ENCODE results near the gene LMNA.
"Not testable (repeated sequence)": the region's sequence is repeated elsewhere in the genome, so short reads cannot be mapped to it uniquely, and the experiment has no call there.

The LMNA gene

GRCh38 chr1:156122519-156123355 is 8.2 kb downstream of the LMNA start:
- DNase-seq = peak; percentile 54

GRCh38 chr1:156123356-156124196 is 9.1 kb downstream of the LMNA start:
- DNase-seq = peak; percentile 94

- no peak for DNase-seq
These were observed 10.3 kb downstream of the LMNA start for GRCh38 chr1:156124557-156125483.

- not testable (repeated sequence) for DNase-seq
These were observed 11.0 kb downstream of the LMNA start for GRCh38 chr1:156125544-156125943.

GRCh38 chr1:156126043-156126629 is 11.6 kb downstream of the LMNA start:
- DNase-seq = no peak

- DNase-seq = no peak
These were observed 12.4 kb downstream of the LMNA start for GRCh38 chr1:156126630-156127534.

GRCh38 chr1:156128308-156128653 is 13.8 kb downstream of the LMNA start:
- DNase-seq = no peak

- no peak for DNase-seq
These were observed 14.4 kb downstream of the LMNA start for GRCh38 chr1:156128654-156129597.

- DNase-seq = peak; percentile 53
These were observed 15.4 kb downstream of the LMNA start for GRCh38 chr1:156129687-156130577.

GRCh38 chr1:156130578-156130942 is 16.0 kb downstream of the LMNA start:
- no peak for DNase-seq

- no peak for DNase-seq
These were observed 20.4 kb downstream of the LMNA start for GRCh38 chr1:156134716-156135435.

- no peak for DNase-seq
These were observed 21.7 kb downstream of the LMNA start for GRCh38 chr1:156135930-156136871.

- DNase-seq = no peak
These were observed 22.5 kb downstream of the LMNA start for GRCh38 chr1:156136970-156137483.

- DNase-seq = no peak
These were observed 24.0 kb downstream of the LMNA start for GRCh38 chr1:156138458-156138867.

- no peak for DNase-seq
These were observed 26.6 kb downstream of the LMNA start for GRCh38 chr1:156140879-156141707.

All from NCI-H1092 (cell line).